HuH-7 (cell line): ENCODE results near the gene TIMM17A.

Experiments used
- DNase-seq: peaks from one replicate; pipeline ENCODE4 v3.0.0; 2011; ENCODE audit warnings: low spot score

The TIMM17A gene

GRCh38 chr1:201955009-201955728 lies at the start of gene TIMM17A:
TSS of gene TIMM17A (plus strand) at chr1:201955503. CDS start at chr1:201955527, 24 bp downstream.
- peak; percentile 91 for DNase-seq

- no peak for DNase-seq
These were observed 49.0 kb upstream of the TIMM17A start for GRCh38 chr1:201906336-201906735.

DNA sequence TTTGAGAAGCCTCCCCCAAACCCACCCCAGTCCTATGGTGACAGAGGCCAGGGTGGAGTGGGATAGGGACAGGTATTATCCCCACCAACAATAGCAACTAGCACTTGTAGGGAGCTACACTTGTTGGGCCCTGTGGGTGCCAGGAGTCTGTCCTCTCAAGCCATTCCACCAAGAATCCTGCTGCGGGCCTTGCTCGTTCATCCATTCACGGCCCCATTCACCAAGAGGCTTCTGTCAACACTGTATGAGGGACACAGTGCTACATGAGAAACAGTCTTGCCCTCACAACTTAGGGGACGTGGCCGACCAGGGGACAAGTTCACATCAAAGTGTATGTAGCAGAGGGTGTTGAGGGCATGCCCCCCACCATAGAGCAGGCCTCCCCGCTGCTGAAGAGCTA lies 47.7 kb upstream of the TIMM17A start:
- no peak for DNase-seq

DNA sequence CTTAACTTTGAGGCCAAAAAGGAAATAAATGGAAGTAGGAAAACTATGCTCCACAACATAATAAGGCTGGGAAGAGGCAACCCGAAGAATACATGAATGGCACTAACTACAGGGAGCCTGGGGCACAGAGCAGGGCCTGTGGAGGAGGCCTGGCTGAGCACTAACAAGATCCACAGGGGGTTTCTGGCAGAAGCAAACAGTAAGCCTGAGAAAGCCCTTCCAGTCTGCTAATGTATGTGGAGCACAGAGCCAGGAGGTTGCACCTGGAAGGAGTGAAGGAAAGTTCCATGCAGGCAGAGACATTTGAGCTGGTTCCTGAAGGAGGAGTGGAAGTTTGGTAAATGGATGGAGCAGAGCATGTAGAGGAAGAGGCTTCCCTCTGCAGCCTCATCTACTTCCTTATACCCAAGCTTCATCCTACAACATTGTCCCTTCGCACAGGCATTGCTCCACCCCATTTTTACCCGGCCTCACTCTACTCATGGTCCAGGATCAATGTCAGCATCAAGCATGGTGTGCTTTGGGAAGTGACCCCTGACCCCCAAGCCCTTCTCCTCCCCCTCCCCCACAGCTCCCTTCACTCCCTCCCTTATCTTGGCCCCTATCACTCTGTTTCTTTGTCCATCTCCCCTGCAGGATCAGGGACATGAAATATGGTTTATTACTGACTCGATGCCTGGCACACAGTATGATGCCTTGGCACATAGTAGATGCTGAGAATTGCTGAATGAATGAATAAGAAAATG lies 43.3 kb upstream of the TIMM17A start:
- no peak for DNase-seq

GRCh38 chr1:201912832-201913231 lies 42.5 kb upstream of the TIMM17A start:
- no peak for DNase-seq

- DNase-seq = no peak
These were observed 40.7 kb upstream of the TIMM17A start for GRCh38 chr1:201914456-201915235.

- peak; percentile 63 for DNase-seq
These were observed 38.6 kb upstream of the TIMM17A start for GRCh38 chr1:201916649-201917249.

GRCh38 chr1:201917362-201918033 lies 37.8 kb upstream of the TIMM17A start:
- DNase-seq = no peak

- no peak for DNase-seq
These were observed 37.0 kb upstream of the TIMM17A start for GRCh38 chr1:201918343-201918742.

GRCh38 chr1:201921952-201922558 lies 33.2 kb upstream of the TIMM17A start:
- DNase-seq = no peak

DNA sequence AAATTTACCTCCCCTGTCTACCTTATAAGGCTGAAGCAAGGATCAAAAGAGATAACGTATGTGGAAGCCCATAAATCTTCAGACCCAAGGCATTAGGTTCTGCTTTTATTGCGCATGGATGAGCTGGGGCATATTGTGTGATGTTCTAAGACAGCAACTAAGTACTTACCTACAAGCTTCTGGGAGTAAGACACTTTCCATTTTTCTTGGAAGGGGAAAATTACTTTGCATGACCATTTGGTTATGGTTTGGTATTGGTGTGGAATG lies 30.1 kb upstream of the TIMM17A start:
- no peak for DNase-seq

- DNase-seq = no peak
These were observed 29.2 kb upstream of the TIMM17A start for GRCh38 chr1:201925981-201926645.

GRCh38 chr1:201928266-201928665 lies 27.0 kb upstream of the TIMM17A start:
- no peak for DNase-seq

DNA sequence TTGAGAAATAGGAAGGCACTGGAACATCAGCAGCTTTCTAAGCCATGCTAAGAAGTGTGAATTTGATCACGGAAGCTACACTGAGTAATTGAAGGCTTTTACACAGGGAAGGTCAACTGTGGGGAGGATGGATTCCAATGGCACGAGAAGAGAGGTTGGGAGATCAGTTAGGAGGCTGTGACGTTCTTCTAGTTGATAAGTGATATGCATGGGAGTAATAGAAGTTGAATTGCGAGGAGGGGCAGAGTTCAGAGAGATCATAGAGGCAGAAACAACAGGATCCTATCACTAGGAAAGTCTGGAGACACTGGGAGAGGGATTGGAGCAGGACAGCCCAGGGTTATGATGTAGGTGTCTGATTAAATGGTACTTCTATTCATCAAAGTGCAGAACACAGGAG lies 25.2 kb upstream of the TIMM17A start:
- no peak for DNase-seq

DNA sequence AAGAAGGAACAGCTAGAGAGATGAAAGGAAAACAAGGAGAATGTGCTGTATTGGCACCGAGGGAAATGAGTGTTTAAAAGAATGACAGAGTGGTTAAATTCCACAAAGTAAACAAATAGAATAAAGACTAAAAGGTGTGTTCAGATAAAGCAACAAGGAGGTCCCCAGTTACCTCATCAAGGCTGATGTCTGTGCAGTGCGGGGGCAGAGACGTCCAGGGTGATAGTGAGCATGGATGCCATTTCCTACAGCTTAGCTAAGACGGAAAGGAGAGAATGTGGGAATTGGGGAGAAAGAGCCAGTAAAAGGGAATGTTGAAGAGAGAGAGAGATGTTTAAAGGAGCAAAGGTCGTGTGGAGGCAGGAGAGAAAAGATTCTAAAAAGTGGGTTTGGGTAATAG lies 24.5 kb upstream of the TIMM17A start:
- no peak for DNase-seq

GRCh38 chr1:201933840-201934430 lies 21.4 kb upstream of the TIMM17A start:
- DNase-seq = no peak

DNA sequence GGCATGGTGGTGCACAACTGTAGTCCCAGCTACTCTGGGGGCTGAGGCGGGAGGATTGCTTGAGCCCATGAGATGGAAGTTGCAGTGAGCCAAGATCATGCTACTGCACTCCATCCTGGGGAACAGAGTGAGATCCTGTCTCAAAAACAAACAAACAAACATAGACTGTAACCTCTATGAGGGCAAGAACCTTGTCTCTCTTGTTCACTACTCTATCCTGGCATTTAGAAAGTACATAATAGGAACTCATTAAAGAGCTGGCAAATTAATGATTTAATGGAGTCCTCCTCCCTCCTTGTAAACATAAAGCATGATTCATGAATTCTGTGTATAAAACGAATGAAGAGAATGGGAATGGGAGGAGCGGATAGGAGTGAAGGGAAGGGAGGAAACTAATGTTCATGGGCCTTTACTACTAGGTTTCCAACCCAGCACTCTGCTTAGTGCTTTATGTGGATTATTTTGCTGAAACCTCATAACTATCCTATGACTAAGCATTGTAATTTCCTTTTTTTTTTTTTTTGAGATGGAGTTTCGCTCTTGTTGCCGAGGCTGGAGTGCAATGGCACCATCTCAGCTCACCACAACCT lies 17.6 kb upstream of the TIMM17A start:
- DNase-seq = no peak

- no peak for DNase-seq
These were observed 16.8 kb upstream of the TIMM17A start for GRCh38 chr1:201938440-201939035.

DNA sequence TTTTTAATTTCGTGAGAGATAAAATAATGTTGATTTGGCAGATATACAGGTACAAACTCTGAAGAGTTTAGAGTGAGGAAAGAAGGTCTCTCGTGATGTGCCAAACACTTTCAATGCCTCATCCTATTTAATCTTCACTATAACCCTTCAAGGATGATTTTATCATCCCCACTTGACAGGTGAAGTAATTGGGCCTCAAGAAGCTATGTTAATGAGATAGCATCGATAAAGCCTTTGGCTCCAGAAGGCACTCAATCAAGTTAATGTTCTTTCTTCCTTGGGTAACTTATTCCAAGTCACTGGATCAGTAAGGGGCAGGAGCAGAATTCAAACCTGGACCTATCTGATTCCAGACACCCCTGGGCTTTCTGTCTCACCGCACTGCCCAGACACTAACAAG lies 16.2 kb upstream of the TIMM17A start:
- DNase-seq = no peak

DNA sequence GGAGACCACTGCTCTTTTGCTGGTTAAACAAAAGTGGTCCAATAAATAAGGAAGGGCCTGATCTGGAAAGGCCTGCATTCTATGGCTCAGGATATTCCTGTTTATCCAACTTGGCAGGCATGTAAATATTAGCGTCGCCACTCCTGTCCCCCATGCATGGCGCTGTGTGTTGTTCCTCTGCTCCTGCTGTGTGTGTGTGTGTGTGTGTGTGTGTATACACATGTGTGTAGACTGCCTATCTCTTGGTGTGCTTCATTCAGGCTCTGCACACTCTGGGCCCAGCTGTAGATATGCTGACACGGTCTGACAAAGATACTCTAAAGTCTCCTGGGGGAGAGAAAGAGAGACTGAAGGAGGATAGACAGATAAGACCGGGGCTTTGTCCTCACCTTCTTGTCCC lies 15.7 kb upstream of the TIMM17A start:
- DNase-seq = no peak
